ENCODE measurements around the gene PDPK1.

PDPK1 gene

DNA sequence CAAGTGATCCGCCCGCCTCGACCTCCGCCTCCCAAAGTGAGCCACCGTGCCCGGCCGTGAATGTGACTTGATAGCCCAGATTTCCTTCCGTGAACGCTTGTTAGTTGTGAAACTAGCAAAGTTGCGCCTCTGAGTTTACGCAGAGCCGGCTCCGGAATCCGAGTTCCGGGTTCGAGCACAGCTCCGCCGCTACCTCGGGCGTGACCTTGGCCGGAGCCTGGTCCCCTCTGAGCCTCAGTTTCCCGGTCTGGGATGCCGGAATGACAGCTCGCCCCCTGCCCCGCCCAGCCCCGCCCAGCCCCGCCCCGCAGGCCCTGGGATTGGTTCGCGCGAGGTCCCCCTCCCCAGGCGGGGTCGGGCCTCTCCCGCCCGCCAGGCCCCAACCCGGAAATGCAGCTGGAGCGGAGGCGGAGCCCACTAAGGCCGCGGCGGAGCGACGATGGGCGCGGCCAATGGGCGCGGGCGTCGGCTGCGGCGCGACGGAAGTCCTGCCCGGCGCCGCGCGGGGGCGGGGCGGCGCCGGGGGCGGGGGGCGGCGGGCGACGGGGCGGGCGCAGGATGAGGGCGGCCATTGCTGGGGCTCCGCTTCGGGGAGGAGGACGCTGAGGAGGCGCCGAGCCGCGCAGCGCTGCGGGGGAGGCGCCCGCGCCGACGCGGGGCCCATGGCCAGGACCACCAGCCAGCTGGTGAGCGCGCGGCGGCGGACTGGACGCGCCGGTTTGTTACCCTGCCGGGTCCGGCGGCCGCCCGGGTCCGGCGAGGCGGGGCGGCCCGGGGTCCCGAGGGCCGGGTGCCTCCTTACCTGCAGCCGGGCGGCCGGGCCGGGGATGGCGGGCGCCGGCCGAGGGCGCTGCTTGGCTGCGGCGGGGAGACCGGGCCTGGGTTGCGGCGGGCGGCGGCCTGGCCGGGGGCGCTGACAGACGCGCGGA lies at the start of gene PDPK1:
Gene PDPK1 (plus strand): TSS at position 571 of the 929 bp plus-strand sequence. CDS start 92 bp downstream, at position 663.
- Mint-ChIP-seq H3K4me3 (peak within 1 kb of the TSS; percentile 87), H3K27me3 (no peaks in the 10 kb centered on the region), H3K4me1 (peaks cover 47% of the 10 kb centered on the region), H3K27ac (peak within 1 kb of the TSS; percentile 93), H3K9me3 (no peaks in the 10 kb centered on the region), H3K36me3 (ENCODE audit: low read depth) (peaks cover 5% of the 10 kb centered on the region)
- DNase-seq (peak; percentile 92), ATAC-seq (peak; percentile 93)

DNA sequence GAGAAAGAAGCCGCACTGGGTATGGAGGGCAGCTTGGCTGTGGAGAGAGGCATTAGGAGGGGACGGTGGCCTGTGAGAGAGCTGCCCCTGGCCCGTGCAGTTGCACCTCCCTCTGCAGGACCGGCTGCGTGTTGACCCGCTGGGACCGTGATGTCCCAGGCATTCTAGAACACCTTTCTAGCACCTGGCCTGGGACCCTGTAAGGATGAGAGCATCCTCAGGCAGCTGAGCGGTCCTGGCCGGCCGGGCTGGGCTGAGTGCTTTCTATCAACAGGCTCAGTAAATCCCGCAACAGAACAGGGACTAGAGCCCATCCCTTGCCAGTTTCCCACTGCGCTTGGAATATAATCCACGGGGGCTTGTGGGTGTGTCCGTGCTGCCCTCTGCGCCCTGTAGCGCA lies 48.2 kb upstream of the PDPK1 start:
- Mint-ChIP-seq H3K27me3 (no peaks in the 10 kb centered on the region), H3K27ac (no peak overlapping the region), H3K4me1 (peaks cover 18% of the 10 kb centered on the region), H3K4me3 (no peak overlapping the region), H3K36me3 (ENCODE audit: low read depth) (no peaks in the 10 kb centered on the region), H3K9me3 (no peaks in the 10 kb centered on the region)
- DNase-seq (no peak), ATAC-seq (no peak)

DNA sequence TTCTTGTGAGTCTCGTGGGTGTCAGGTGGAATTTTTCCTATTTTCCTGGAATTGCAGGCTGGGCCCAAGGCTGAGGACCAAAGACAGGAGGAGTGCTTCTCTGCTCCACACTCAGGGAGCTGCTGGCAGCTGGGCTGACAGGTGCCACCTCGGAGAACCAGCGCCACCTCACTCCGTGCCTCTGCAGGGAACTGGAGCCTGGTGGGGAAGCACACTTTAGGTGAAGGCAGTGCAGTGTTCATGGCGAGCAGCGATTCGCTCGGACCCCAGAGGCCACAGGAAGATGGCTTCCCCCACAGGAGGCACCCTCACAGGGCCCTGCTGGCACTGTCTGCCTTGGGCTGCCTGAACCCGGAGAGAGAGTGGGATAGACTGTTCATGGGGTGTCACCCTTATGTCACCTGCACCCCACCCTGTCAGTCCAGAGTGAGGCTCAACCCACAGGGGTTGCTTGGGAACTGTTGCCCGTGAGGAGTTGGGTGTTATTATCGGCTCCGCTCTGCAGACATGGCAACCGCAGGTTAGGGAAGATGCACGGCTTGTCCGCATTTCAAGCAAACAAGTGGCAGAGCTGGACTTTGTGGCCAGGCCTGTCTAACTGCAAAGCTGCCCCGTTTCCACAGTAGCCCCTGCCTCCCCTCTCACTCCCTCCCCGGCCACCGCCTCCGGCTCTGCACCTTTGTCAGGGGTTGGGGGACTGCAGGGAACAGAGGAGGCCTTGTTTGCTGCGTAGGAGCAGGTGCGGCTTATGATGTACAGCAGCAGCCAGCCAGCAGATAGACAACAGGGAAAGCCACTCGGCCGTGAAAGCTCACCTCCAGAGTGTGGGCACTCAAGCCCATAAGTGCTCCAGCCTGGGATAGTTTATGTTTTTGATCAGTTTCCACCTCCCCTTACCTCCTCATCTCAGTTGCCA lies 47.4 kb upstream of the PDPK1 start:
- ATAC-seq (no peak), DNase-seq (no peak)
- Mint-ChIP-seq H3K4me3 (no peak overlapping the region), H3K9me3 (no peaks in the 10 kb centered on the region), H3K27ac (no peak overlapping the region), H3K36me3 (ENCODE audit: low read depth) (no peaks in the 10 kb centered on the region), H3K27me3 (no peaks in the 10 kb centered on the region), H3K4me1 (peaks cover 18% of the 10 kb centered on the region)

GRCh38 chr16:2492292-2492691 lies 45.5 kb upstream of the PDPK1 start:
- Mint-ChIP-seq H3K27me3 (no peaks in the 10 kb centered on the region), H3K9me3 (no peaks in the 10 kb centered on the region), H3K4me3 (no peak overlapping the region), H3K4me1 (peaks cover 10% of the 10 kb centered on the region), H3K27ac (no peak overlapping the region), H3K36me3 (ENCODE audit: low read depth) (no peaks in the 10 kb centered on the region)
- ATAC-seq (no peak), DNase-seq (no peak)

DNA sequence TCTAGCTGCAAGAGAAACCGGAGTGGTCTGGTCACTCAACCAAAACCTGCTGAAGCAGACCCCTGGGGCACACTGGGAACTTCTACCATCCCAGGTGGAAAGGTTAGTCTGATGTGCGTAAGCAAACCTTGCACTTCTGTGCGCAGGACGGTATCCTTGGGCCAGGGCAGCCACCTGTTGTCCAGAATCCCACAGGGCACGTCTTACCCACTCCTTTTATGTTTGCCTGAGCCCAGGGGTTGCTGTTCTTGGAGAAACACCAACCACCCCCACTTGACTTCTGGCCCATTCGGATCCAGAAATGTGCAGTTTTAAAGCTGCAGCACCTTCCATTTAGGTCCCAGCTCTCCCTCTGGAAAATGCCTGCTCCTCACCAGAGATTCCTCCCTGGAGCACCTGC lies 44.2 kb upstream of the PDPK1 start:
- ATAC-seq (no peak), DNase-seq (no peak)
- no peaks in the 10 kb centered on the region for H3K4me1 Mint-ChIP-seq
- H3K27ac Mint-ChIP-seq = no peak overlapping the region
- H3K36me3 Mint-ChIP-seq (ENCODE audit: low read depth) = no peaks in the 10 kb centered on the region
- H3K27me3 Mint-ChIP-seq = no peaks in the 10 kb centered on the region
- H3K4me3 Mint-ChIP-seq = no peak overlapping the region
- H3K9me3 Mint-ChIP-seq = no peaks in the 10 kb centered on the region

- Mint-ChIP-seq H3K9me3 (no peaks in the 10 kb centered on the region), H3K27ac (no peak overlapping the region), H3K4me1 (no peaks in the 10 kb centered on the region), H3K4me3 (no peak overlapping the region), H3K27me3 (no peaks in the 10 kb centered on the region), H3K36me3 (ENCODE audit: low read depth) (no peaks in the 10 kb centered on the region)
- ATAC-seq (no peak), DNase-seq (no peak)
These were observed 43.2 kb upstream of the PDPK1 start for GRCh38 chr16:2494616-2495015.

DNA sequence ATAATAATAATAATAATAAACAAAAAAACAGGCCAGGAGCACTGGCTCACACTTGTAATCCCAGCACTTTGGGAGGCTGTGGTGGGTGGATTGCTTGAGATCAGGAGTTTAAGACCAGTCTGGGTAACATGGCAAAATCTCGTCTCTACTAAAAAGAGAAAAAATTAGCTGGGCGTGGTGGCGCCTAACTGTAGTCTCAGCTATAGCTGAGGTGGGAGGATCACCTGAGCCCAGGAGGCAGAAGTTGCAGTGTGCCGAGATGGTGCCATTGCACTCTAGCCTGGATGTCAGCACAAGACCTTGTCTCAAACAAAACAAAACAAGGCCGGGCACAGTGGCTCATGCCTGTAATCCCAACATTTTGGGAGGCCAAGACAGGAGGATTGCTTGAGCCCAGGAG lies 42.8 kb upstream of the PDPK1 start:
- no peaks in the 10 kb centered on the region for H3K27me3 Mint-ChIP-seq
- no peaks in the 10 kb centered on the region for H3K36me3 Mint-ChIP-seq (ENCODE audit: low read depth)
- DNase-seq (no peak), ATAC-seq (no peak)
- no peak overlapping the region for H3K4me3 Mint-ChIP-seq
- no peaks in the 10 kb centered on the region for H3K9me3 Mint-ChIP-seq
- H3K4me1 Mint-ChIP-seq = no peaks in the 10 kb centered on the region
- no peak overlapping the region for H3K27ac Mint-ChIP-seq

GRCh38 chr16:2496223-2497115 lies 41.4 kb upstream of the PDPK1 start:
- H3K27ac Mint-ChIP-seq = no peak overlapping the region
- H3K36me3 Mint-ChIP-seq (ENCODE audit: low read depth) = no peaks in the 10 kb centered on the region
- H3K4me3 Mint-ChIP-seq = no peak overlapping the region
- ATAC-seq = no peak
- H3K9me3 Mint-ChIP-seq = no peaks in the 10 kb centered on the region
- no peaks in the 10 kb centered on the region for H3K4me1 Mint-ChIP-seq
- H3K27me3 Mint-ChIP-seq = no peaks in the 10 kb centered on the region
- no peak for DNase-seq

DNA sequence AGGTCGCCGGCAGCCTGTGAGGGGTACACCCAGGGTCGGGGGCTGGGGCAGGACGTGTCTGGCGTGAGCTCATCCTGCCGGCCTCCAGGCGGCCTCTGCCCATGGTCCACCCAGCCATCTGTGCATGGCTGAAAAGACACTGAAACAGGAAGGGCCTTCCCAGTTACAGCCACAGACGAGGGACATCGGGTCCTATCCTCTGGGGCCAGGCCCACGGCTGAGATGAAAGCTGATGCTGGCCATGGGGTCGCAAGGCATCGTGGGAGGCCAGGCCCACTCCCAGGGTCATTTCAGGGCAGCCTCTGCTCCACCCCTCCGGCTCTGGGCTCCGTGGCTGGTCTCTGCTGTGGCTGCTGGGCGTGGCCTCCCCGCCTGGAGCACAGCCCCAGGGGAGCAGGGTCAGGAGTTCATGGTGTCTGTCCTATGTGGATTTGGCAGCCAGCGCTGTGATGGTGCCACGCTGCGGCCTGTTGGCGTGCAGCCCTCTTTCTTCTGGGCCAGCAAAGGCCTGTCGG lies 40.6 kb upstream of the PDPK1 start:
- no peak overlapping the region for H3K4me3 Mint-ChIP-seq
- no peaks in the 10 kb centered on the region for H3K36me3 Mint-ChIP-seq (ENCODE audit: low read depth)
- H3K9me3 Mint-ChIP-seq = no peaks in the 10 kb centered on the region
- ATAC-seq (no peak), DNase-seq (no peak)
- no peaks in the 10 kb centered on the region for H3K27me3 Mint-ChIP-seq
- no peak overlapping the region for H3K27ac Mint-ChIP-seq
- no peaks in the 10 kb centered on the region for H3K4me1 Mint-ChIP-seq

DNA sequence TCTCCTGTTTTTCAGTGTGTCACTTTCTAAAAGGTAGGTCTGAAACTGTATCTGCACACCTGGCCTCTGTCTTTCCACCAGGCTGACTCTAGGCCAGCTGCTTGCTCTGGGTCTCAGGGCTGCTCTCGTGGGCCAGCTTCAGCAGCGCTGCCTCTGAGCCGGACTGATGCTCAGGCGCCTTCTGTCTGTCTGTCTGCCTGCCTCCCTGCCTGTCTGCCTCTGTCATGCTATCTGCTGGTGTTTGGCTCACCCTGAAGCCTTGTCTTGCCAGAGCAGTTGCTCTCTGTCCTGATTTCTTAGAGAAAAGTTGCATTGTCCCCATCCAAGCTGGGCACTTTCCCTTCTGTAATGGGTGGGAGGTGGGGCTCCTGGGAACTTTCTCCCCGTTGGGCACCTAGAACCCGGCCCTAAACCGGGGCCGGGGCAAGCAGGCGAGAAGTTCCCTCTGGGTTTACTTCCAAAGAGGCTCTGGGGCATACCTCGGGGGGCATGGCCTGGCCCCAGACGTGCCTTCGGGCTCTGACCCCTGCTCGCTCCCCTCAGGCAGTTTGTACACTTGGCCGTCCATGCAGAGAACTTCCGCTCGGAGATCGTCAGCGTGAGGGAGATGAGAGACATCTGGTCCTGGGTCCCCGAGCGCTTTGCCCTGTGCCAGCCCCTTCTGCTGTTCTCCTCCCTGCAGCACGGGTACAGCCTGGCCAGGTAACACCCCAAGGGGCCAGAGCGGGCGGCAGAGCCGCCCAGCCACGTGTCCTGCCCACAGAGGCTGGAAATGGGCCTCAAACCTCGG lies 39.9 kb upstream of the PDPK1 start:
- Mint-ChIP-seq H3K36me3 (ENCODE audit: low read depth) (no peaks in the 10 kb centered on the region), H3K9me3 (no peaks in the 10 kb centered on the region), H3K4me1 (no peaks in the 10 kb centered on the region), H3K27ac (no peak overlapping the region), H3K27me3 (no peaks in the 10 kb centered on the region), H3K4me3 (no peak overlapping the region)
- no peak for ATAC-seq
- DNase-seq = no peak

DNA sequence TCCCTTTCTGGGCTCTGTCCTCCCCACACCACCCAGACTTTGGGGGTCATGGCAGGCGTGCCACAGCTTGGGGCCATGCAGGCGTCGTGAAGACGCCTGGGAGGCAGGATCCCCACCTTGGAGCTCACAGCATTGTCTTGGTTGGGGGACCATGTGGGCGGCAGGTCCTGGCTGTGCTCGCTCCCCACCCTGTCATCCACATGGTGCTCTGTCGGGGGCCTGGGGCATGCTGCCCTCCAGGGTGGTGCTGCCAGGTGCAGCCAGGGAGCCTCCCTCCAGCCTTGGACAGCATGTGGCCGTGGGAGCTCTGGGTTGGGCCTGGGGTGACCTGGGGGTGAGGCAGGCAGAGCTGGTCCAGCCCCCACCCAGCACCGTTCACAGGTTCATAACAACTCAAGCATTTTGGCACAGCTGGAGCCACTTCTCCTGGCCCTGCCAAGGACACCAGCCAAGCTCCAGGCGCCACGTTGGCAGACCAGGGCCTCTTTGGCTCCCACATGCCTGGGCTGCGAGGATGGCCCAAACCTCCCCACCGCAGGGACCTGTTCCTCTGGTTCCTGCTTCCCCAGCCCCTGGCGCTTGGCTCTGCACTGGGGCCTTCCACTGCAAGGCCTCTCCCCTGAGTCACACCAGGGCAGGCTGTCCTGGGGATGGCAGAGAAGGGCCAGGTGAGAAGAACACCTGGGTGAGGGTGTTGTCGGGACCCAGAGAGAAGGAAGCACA lies 39.1 kb upstream of the PDPK1 start:
- no peak for DNase-seq
- no peaks in the 10 kb centered on the region for H3K36me3 Mint-ChIP-seq (ENCODE audit: low read depth)

GRCh38 chr16:2499454-2499853 lies 38.4 kb upstream of the PDPK1 start:
- no peak overlapping the region for H3K27ac Mint-ChIP-seq
- no peak overlapping the region for H3K4me3 Mint-ChIP-seq
- no peaks in the 10 kb centered on the region for H3K36me3 Mint-ChIP-seq (ENCODE audit: low read depth)
- H3K4me1 Mint-ChIP-seq = no peaks in the 10 kb centered on the region
- DNase-seq (no peak), ATAC-seq (no peak)
- H3K27me3 Mint-ChIP-seq = no peaks in the 10 kb centered on the region
- no peaks in the 10 kb centered on the region for H3K9me3 Mint-ChIP-seq

More for the DNA sequence above, 39.1 kb upstream of the PDPK1 start:
- H3K27ac Mint-ChIP-seq = no peak overlapping the region
- no peak for ATAC-seq
- no peaks in the 10 kb centered on the region for H3K4me1 Mint-ChIP-seq
- no peaks in the 10 kb centered on the region for H3K27me3 Mint-ChIP-seq
- H3K9me3 Mint-ChIP-seq = no peaks in the 10 kb centered on the region
- H3K4me3 Mint-ChIP-seq = no peak overlapping the region

DNA sequence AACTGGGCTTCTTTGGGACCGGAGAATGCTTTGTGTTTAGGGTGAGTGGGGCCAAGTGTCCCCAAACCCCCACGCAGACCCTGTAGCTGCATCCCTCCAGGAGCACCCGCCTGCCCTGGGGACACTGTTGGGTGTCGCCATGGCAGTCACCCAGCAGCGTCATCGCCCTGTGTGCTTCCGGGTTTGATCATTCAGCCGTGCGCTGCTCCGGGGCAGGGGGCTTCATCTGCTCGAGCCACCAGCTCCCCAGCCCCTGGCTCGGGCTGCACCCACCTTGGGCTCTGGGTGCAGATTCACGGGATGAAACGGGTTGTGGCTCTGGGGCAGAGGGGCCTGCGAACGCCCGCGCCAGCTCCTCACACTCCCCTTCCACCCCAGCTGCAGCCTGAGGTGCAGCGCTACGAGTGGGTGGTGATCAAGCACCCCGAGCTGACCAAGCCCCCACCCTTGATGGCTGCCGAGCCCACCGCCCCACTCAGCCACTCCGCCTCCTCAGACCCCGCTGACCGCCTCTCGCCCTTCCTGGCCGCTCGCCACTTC lies 37.9 kb upstream of the PDPK1 start:
- Mint-ChIP-seq H3K27me3 (no peaks in the 10 kb centered on the region), H3K4me1 (no peaks in the 10 kb centered on the region), H3K27ac (no peak overlapping the region), H3K4me3 (no peak overlapping the region), H3K9me3 (no peaks in the 10 kb centered on the region), H3K36me3 (ENCODE audit: low read depth) (no peaks in the 10 kb centered on the region)
- ATAC-seq (no peak), DNase-seq (no peak)

Measured in activated naive CD8-positive, alpha-beta T cell treated with anti-CD3 and anti-CD28 coated beads, Interleukin-2, amount 50 U/mL, for 24 hours (primary cell).